Pancreas (tissue), 10 donors: ENCODE results near the gene MGMT. TPM values are rescaled to one million over a fixed set of nuclear protein-coding genes. Genes with fewer than 3 reads are reported as not detected.

Source experiments
- ATAC-seq, 4 donors: fragments of 200-7000 bp; cut with Tn5 transposase; one replicate each; pipeline versions ENCODE4 v1.8.0 to v1.9.1; 2020; ENCODE audit warnings: mild to moderate bottlenecking in 4 of 4, moderate library complexity in 4 of 4
- DNase-seq, 6 donors: peaks; one replicate each; pipeline ENCODE4 v3.0.0-alpha.2; 2020
- FAIRE-seq: peaks from 2 replicates; lab custom pipeline; 2012; peaks lifted over from hg19 to GRCh38; lab: Jason Lieb, UNC
- H3K27ac ChIP-seq, 4 donors: fragments of 200-600 bp; sonication (generic); 1 replicate in 3 of 4; 2 replicates in 1 of 4; pipeline versions ENCODE4 v1.5.0 to v1.8.0; 2020
- H3K27me3 ChIP-seq, 4 donors: fragments of 200-600 bp; one replicate each; pipeline ENCODE4 v1.8.0; 2021
- H3K36me3 ChIP-seq, 3 donors: fragments of 200-600 bp; sonication (generic) in 1 of 3; one replicate each; pipeline versions ENCODE4 v1.5.0 to v1.8.0; 2020 to 2021
- H3K4me1 ChIP-seq, 3 donors: fragments of 200-600 bp; one replicate each; pipeline ENCODE4 v1.8.0; 2021
- H3K4me3 ChIP-seq, 4 donors: fragments of 200-600 bp; sonication (generic) in 2 of 4; one replicate each; pipeline versions ENCODE4 v1.5.0 to v1.8.0; 2020 to 2021
- H3K9me3 ChIP-seq, 4 donors: fragments of 200-600 bp; one replicate each; pipeline ENCODE4 v1.8.0; 2021
- CTCF ChIP-seq, 4 donors: fragments of 200-600 bp; sonication (generic) in 3 of 4; IDR thresholded peaks; one replicate each; pipeline versions ENCODE4 v1.5.0 to v1.8.0; 2021; ENCODE audit warnings: antibody characterized with exemption in 4 of 4
- WGBS, 2 donors: extraction: QIAGEN DNeasy Blood & Tissue Kit; methylation state at CpG; one replicate each; pipeline ENCODE4 v1.1.7; 2013; 5-methylcytosine and 5-hydroxymethylcytosine counted together
- intact Hi-C, 3 donors: fragments of 100-400 bp; cut with DNase I; formaldehyde crosslinking; loops; one replicate each; pipeline versions ENCODE4 v1.11.1 to v1.14.2; 2022
- polyA plus RNA-seq, 2 donors: library from polyadenylated mRNA; stranded (reverse); fragments of 200-250 nt; gene quantifications; one replicate each; pipeline ENCODE4 v1.2.3, GENCODE V29; 2013
- total RNA-seq, 6 donors: library from RNA; stranded (reverse); fragmentation: NEBNext Ultra II Directional in 4 of 6; extraction: Animal tissue kit (Norgen Biotek cat#: 25700) in 4 of 6; gene quantifications; one replicate each; pipeline versions ENCODE4 v1.2.1 to v1.2.4, GENCODE V29; 2021 to 2023
- donor health status: healthy with polysubstance abuse.
- donor health status: DM: no; HTN: no; CAD: no; lungs with moderate emphysema.
- donor health status: DM: no; HTN: no; CAD: no.
- donor health status: control.
- donor health status: control.
- donor health status: Bipolar disorder and iron deficiency.
- donor health status: DM: yes; HTN: yes; CAD: no.
- donor health status: DM: no; HTN: no; CAD: no.
- donor health status: DM: no; HTN: no; CAD: no.
- donor health status: DM: yes; HTN: yes; CAD: no.

The MGMT gene
- total and polyA plus RNA-seq, 8 donors: 9.1 to 18.6 (median 12.0) TPM

- no peak for TF ChIP-seq CTCF (IDR thresholded peaks at IDR 0.05)
- Histone ChIP-seq H3K36me3 (no peaks in the 10 kb centered on the region), H3K9me3 (no peaks in the 10 kb centered on the region), H3K27ac (no peak overlapping the region), H3K27me3 (no peaks in the 10 kb centered on the region), H3K4me1 (no peaks in the 10 kb centered on the region), H3K4me3 (no peak overlapping the region)
- no peak for DNase-seq
- 75% methylated on average over 8 of the region's 8 CpGs for WGBS, 2 donors
- intact Hi-C loops: no loop called here
- FAIRE-seq: no peak
- ATAC-seq: no peak
Measured at GRCh38 chr10:129513312-129513711, 46.3 kb downstream of the MGMT start.

GRCh38 chr10:129514568-129515451 is 47.8 kb downstream of the MGMT start:
- 88 to 92% methylated on average over 22 of the region's 22 CpGs for WGBS, 2 donors
- Histone ChIP-seq H3K27ac (no peak overlapping the region), H3K9me3 (no peaks in the 10 kb centered on the region), H3K36me3 (no peaks in the 10 kb centered on the region), H3K27me3 (no peaks in the 10 kb centered on the region), H3K4me1 (no peaks in the 10 kb centered on the region), H3K4me3 (no peak overlapping the region)
- no peak for TF ChIP-seq CTCF (IDR thresholded peaks at IDR 0.05)
- ATAC-seq (no peak), FAIRE-seq (no peak), DNase-seq (peak in 1 of 6 donors; percentile 43)
- intact Hi-C loops: no loop called here

GRCh38 chr10:129516846-129517679 is 50.0 kb downstream of the MGMT start:
- H3K36me3 ChIP-seq: no peaks in the 10 kb centered on the region
- WGBS, 2 donors: 95 to 97% methylated on average over 24 to 26 of the region's 26 CpGs
- H3K4me1 ChIP-seq: no peaks in the 10 kb centered on the region
- intact Hi-C loops: no loop called here
- H3K4me3 ChIP-seq: no peak overlapping the region
- no peaks in the 10 kb centered on the region for H3K27me3 ChIP-seq
- FAIRE-seq (no peak), DNase-seq (no peak), ATAC-seq (no peak)
- H3K27ac ChIP-seq: no peak overlapping the region
- H3K9me3 ChIP-seq: no peaks in the 10 kb centered on the region
- no peak for TF ChIP-seq CTCF (IDR thresholded peaks at IDR 0.05)

GRCh38 chr10:129517680-129518057 is 50.6 kb downstream of the MGMT start:
- 91 to 93% methylated on average over 10 of the region's 10 CpGs for WGBS, 2 donors
- Histone ChIP-seq H3K27me3 (no peaks in the 10 kb centered on the region), H3K36me3 (no peaks in the 10 kb centered on the region), H3K27ac (no peak overlapping the region), H3K4me3 (no peak overlapping the region), H3K4me1 (no peaks in the 10 kb centered on the region), H3K9me3 (no peaks in the 10 kb centered on the region)
- ATAC-seq: no peak
- FAIRE-seq: no peak
- TF ChIP-seq CTCF (IDR thresholded peaks at IDR 0.05): no peak
- intact Hi-C loops: no loop called here
- DNase-seq: no peak
